ENCODE results near the gene FXYD6. TPM values are rescaled to one million over a fixed set of nuclear protein-coding genes. Genes with fewer than 3 reads are reported as not detected.

Gene FXYD6
- total and polyA plus RNA-seq, 2 of the 8 experiments (the other 6 are each of a cell fraction or from before 2014, with no cell fraction given), result 44.6 to 117 TPM

DNA sequence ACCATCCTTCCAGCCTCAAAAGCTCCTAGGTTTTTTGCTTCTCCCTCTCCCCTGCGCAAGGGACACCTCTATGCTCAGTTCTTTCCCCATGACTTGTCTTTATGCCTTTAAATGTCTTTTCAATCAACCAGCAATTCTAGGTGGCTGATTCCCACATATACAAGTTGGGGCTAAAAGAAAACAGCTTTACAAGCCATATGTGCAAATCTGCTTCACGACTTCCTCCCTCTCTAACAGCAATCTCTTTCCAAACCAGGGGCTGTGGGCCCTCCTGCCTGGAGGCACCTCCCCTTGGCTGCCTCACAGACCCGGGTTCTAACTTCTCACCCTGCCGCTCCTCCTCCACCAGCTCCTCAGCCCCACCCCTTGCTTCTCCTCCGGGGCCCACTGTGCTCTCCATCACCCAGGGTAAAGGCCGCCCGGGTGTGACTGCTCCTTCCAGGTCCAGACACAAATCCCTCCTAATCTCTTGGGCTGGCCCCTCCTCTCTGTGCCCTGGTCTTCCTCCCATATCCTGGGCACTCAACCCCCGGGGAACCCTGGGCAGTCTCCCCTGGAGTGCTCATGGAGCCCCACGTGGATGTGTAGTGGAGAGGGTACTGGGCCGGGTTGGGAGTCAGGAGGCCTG lies 38.6 kb upstream of the FXYD6 start:
- H3K56ac ChIP-seq (replicated peaks; ENCODE audit: insufficient read length, low read depth, low read length), result no peak overlapping the region
- H3K36me3 ChIP-seq (ENCODE audit: control insufficient read depth in 2 of 4, insufficient read depth in 4 of 4, low read length in 3 of 4), result no peaks in the 10 kb centered on the region
- H4K5ac ChIP-seq (ENCODE audit: insufficient read length, low read depth, low read length), result no peak overlapping the region
- no peak overlapping the region for H3K23ac ChIP-seq (ENCODE audit: insufficient read length)
- H2BK12ac ChIP-seq (ENCODE audit: low read depth, low read length), result no peak overlapping the region
- no peak overlapping the region for H3K14ac ChIP-seq (ENCODE audit: insufficient read length)
- no peaks in the 10 kb centered on the region for H3K79me2 ChIP-seq (ENCODE audit: control insufficient read depth in 1 of 2, insufficient read depth in 2 of 2, low read length in 2 of 2)
- H3K27ac ChIP-seq (ENCODE audit: low read depth, low read length), result no peak overlapping the region
- CTCF ChIA-PET (ENCODE audit: partially characterized antibody), result interaction anchor here (0.6 to 14.8 kb wide), 14 partner anchors 8 to 112 kb away, joined by 3 to 143 read pairs (median 4); partner anchors contain the start of gene TMPRSS13
- peaks cover 0 to 2% of the 10 kb centered on the region in 2 experiments for H4K20me1 ChIP-seq (replicated peaks in 1 of 2; ENCODE audit: control insufficient read depth in 1 of 2, insufficient read depth in 2 of 2, low read length in 2 of 2)
- no peak overlapping the region for H2AK5ac ChIP-seq (ENCODE audit: low read depth, low read length)
- H3K27me3 ChIP-seq (replicated peaks in 1 of 4; ENCODE audit: control insufficient read depth in 3 of 4, extremely low read depth in 1 of 4, insufficient read depth in 3 of 4, low read length in 3 of 4), result no peaks in the 10 kb centered on the region
- H3K9ac ChIP-seq (replicated peaks in 1 of 4; ENCODE audit: extremely low read depth in 1 of 4, low read depth in 3 of 4, low read length in 3 of 4), result no peak overlapping the region
- H2BK120ac ChIP-seq (replicated peaks; ENCODE audit: low read depth, low read length), result no peak overlapping the region
- no peaks in the 10 kb centered on the region for H3K9me3 ChIP-seq (ENCODE audit: insufficient read depth in 2 of 2, low read depth in 1 of 2, low read length in 1 of 2)
- POLR2A ChIA-PET (ENCODE audit: partially characterized antibody), result interaction anchor here (1.5 kb wide), 1 partner anchor 17 kb away, joined by 3 read pairs; no protein-coding TSS in a partner anchor
- H4K91ac ChIP-seq (replicated peaks; ENCODE audit: insufficient read length, low read length), result no peak overlapping the region
- DNase-seq (ENCODE audit: low read depth in 1 of 2, low spot score in 2 of 2), result no peak
- H3K4me2 ChIP-seq (ENCODE audit: insufficient read depth in 1 of 2, low read depth in 2 of 2, low read length in 2 of 2), result no peak overlapping the region
- no peaks in the 10 kb centered on the region for H3K79me1 ChIP-seq (ENCODE audit: low read depth, low read length)
- TF ChIP-seq USF2 (IDR thresholded peaks at IDR 0.05; ENCODE audit: low read length), result no peak
- no peak for TF ChIP-seq GTF2F1 (IDR thresholded peaks at IDR 0.05; ENCODE audit: borderline replicate concordance, low read depth, low read length)
- no peak for TF ChIP-seq SIX5 (IDR thresholded peaks at IDR 0.05; ENCODE audit: low read depth, low read length)
- no peak for TF ChIP-seq SAP30 (IDR thresholded peaks at IDR 0.05; ENCODE audit: insufficient read depth, insufficient replicate concordance, low read length)
- no peak for TF ChIP-seq RBBP5 (IDR thresholded peaks at IDR 0.05; ENCODE audit: borderline replicate concordance, low read depth, low read length)
- no peaks in the 10 kb centered on the region; the same call in 1 of the 2 replicates for H3K23me2 ChIP-seq (ENCODE audit: low read depth, low read length)
- no peak overlapping the region for H2BK20ac ChIP-seq (ENCODE audit: low read length)
- no peak overlapping the region for H2AFZ ChIP-seq (ENCODE audit: low read length)
- no peak overlapping the region for H2BK5ac ChIP-seq (ENCODE audit: low read depth, low read length)
- no peak overlapping the region for H3K4me3 ChIP-seq (ENCODE audit: extremely low read depth in 1 of 4, insufficient read depth in 2 of 4, low read depth in 3 of 4, low read length in 4 of 4)
- no peak for FAIRE-seq
- WGBS, 2 experiments (ENCODE audit: extremely low coverage in 1 of 2, insufficient coverage in 1 of 2, insufficient read length in 1 of 2, insufficient replicate concordance in 2 of 2, low coverage in 1 of 2, low lambda C conversion rate in 2 of 2, missing lambda C conversion rate in 1 of 2), result 84% methylated on average over 10 of the region's 10 CpGs; no CpG with 5 or more reads in 1 of the 2 experiments
- no peak overlapping the region for H2BK15ac ChIP-seq (ENCODE audit: low read length)
- no peak overlapping the region for H3K4ac ChIP-seq (replicated peaks; ENCODE audit: insufficient read length, low read depth, low read length)
- no peaks in the 10 kb centered on the region; a peak in 1 of 7 replicates for H3K4me1 ChIP-seq (replicated peaks in 1 of 4; ENCODE audit: control insufficient read depth in 3 of 4, insufficient read depth in 4 of 4, low read length in 3 of 4)
- no peak overlapping the region for H4K8ac ChIP-seq (ENCODE audit: extremely low read depth, insufficient read depth, low read length)
- no peak overlapping the region for H3K18ac ChIP-seq (ENCODE audit: extremely low read depth, low read length)
